ENCODE results near the gene SNRNP48.
A peak's percentile ranks its signal among the peaks of the same experiment; 100 is the strongest.

SNRNP48 gene

DNA sequence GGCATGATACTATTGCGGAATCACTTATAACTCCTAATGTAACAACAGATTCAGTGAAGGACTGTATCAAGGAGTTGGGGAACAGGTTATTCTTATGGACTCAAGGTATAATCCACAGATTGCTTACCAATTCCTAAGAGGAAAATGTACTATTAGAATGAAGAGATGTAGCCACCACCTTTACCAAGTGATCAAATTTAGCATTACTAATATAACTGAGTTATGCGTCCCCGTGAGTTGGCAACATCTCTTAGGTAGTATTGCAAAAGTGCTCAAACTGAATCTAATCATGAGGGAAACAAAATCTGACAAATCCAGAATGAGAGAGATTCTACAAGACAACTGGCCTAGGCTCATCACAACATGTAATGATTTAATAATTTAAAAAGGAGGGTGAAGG, 777 bp upstream of the SNRNP48 start:
- Histone ChIP-seq H2AFZ (ENCODE audit: low read depth) (peak overlapping the region; percentile 74), H3K36me3 (ENCODE audit: insufficient read depth) (no peaks in the 10 kb centered on the region), H3K27me3 (ENCODE audit: insufficient read depth, low read depth) (no peaks in the 10 kb centered on the region), H3K4me2 (peak overlapping the region; percentile 87), H3K79me2 (ENCODE audit: insufficient read depth, low read depth) (peaks cover 32% of the 10 kb centered on the region), H3K27ac (no peak overlapping the region), H3K9ac (no peak overlapping the region), H3K4me3 (IDR thresholded peaks at IDR 0.05; ENCODE audit: insufficient read depth, low read depth, low read length) (no peak overlapping the region), H3K4me1 (ENCODE audit: low read depth, poor library complexity, severe bottlenecking) (peaks cover 26% of the 10 kb centered on the region), H4K20me1 (ENCODE audit: insufficient read depth) (peaks cover 9% of the 10 kb centered on the region; the same call in 1 of the 2 replicates)
- TF ChIP-seq, protein P1, sequence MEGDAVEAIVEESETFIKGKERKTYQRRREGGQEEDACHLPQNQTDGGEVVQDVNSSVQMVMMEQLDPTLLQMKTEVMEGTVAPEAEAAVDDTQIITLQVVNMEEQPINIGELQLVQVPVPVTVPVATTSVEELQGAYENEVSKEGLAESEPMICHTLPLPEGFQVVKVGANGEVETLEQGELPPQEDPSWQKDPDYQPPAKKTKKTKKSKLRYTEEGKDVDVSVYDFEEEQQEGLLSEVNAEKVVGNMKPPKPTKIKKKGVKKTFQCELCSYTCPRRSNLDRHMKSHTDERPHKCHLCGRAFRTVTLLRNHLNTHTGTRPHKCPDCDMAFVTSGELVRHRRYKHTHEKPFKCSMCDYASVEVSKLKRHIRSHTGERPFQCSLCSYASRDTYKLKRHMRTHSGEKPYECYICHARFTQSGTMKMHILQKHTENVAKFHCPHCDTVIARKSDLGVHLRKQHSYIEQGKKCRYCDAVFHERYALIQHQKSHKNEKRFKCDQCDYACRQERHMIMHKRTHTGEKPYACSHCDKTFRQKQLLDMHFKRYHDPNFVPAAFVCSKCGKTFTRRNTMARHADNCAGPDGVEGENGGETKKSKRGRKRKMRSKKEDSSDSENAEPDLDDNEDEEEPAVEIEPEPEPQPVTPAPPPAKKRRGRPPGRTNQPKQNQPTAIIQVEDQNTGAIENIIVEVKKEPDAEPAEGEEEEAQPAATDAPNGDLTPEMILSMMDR (conservative IDR thresholded peaks at IDR 0.05; ENCODE audit: low read depth, low read length): no peak

DNA sequence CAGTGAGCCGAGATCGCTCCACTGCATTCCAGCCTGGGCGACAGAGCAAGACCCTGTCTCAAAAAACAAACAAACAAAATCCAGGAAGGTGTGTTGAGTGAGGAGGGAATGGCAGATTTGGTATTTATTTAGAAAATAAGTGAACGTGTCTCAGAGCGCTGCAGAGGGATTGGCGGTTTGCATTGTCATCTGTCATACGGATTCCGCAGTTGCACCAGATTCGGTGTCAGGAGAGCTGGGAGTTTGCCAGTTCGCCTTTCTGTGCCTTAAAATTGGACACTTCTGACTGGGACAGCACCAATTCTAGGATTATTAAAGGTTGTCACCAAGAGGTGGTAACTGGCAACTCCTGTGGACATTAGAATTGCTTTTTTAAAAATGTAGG, 912 bp downstream of the SNRNP48 start:
- H2AFZ ChIP-seq (ENCODE audit: low read depth): peak overlapping the region; percentile 74; the same call in 1 of the 2 replicates

DNA sequence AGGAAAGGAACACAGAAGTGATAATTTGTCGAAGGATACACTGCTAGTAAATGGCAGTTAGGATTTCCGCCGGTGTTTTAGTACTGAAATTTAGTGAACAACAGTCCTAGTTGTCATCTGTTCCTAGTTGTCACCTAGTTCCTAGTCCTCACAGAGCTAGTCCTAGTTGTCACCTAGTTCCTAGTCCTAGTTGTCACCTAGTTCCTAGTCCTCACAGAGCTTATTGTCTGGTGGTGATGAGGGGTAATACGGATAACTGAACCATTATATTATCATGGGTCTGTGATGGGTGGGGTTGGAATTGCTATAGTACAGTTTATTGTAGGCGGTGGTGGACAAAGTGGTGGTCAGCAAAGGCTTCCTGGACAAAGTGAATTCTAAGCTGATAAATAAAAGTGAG, 1.8 kb downstream of the SNRNP48 start:
- Histone ChIP-seq H3K27me3 (ENCODE audit: insufficient read depth, low read depth) (no peaks in the 10 kb centered on the region), H3K4me2 (peak overlapping the region; percentile 87; the same call in 1 of the 2 replicates), H3K27ac (no peak overlapping the region), H3K4me1 (ENCODE audit: low read depth, poor library complexity, severe bottlenecking) (peaks cover 26% of the 10 kb centered on the region), H3K9ac (no peak overlapping the region), H2AFZ (ENCODE audit: low read depth) (no peak overlapping the region), H3K36me3 (ENCODE audit: insufficient read depth) (no peaks in the 10 kb centered on the region; the same call in 1 of the 2 replicates), H3K79me2 (ENCODE audit: insufficient read depth, low read depth) (peaks cover 32% of the 10 kb centered on the region), H3K4me3 (IDR thresholded peaks at IDR 0.05; ENCODE audit: insufficient read depth, low read depth, low read length) (no peak overlapping the region), H4K20me1 (ENCODE audit: insufficient read depth) (peaks cover 9% of the 10 kb centered on the region; the same call in 1 of the 2 replicates)
- TF ChIP-seq, protein P1 (conservative IDR thresholded peaks at IDR 0.05; ENCODE audit: low read depth, low read length): no peak

More for the DNA sequence above, 912 bp downstream of the SNRNP48 start:
- Histone ChIP-seq H3K4me1 (ENCODE audit: low read depth, poor library complexity, severe bottlenecking) (peaks cover 26% of the 10 kb centered on the region), H3K4me2 (peak overlapping the region; percentile 87), H3K9ac (peak overlapping the region; percentile 78; the same call in 1 of the 2 replicates), H3K27me3 (ENCODE audit: insufficient read depth, low read depth) (no peaks in the 10 kb centered on the region), H3K27ac (no peak overlapping the region), H3K4me3 (IDR thresholded peaks at IDR 0.05; ENCODE audit: insufficient read depth, low read depth, low read length) (peak overlapping the region; percentile 34), H3K36me3 (ENCODE audit: insufficient read depth) (no peaks in the 10 kb centered on the region; the same call in 1 of the 2 replicates), H4K20me1 (ENCODE audit: insufficient read depth) (peaks cover 9% of the 10 kb centered on the region; the same call in 1 of the 2 replicates), H3K79me2 (ENCODE audit: insufficient read depth, low read depth) (peaks cover 32% of the 10 kb centered on the region)
- TF ChIP-seq, protein P1 (conservative IDR thresholded peaks at IDR 0.05; ENCODE audit: low read depth, low read length): no peak

DNA sequence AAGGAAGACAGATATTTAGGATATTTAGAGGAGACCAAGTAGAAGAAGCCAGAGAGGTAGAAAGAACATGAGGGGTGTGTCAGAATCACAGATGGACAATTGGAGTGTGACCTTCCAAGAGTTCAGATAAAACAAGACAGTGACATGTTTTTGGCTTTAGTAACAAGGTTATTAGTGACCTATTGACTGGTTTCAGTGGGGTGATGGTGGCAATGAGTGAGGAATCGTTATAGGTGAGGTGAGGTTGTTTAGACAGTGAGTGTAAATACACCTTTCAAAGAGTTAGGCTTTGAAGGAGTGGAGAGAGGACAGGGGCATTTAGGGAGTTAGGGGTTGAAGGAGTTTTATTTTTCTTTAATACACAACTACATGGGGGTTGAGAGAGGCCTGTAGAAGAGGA, 3.2 kb downstream of the SNRNP48 start:
- Histone ChIP-seq H4K20me1 (ENCODE audit: insufficient read depth) (peaks cover 9% of the 10 kb centered on the region; the same call in 1 of the 2 replicates), H3K27ac (no peak overlapping the region), H3K4me2 (no peak overlapping the region), H3K4me3 (IDR thresholded peaks at IDR 0.05; ENCODE audit: insufficient read depth, low read depth, low read length) (no peak overlapping the region), H3K4me1 (ENCODE audit: low read depth, poor library complexity, severe bottlenecking) (peaks cover 26% of the 10 kb centered on the region), H3K9ac (no peak overlapping the region), H3K27me3 (ENCODE audit: insufficient read depth, low read depth) (no peaks in the 10 kb centered on the region), H3K79me2 (ENCODE audit: insufficient read depth, low read depth) (peaks cover 32% of the 10 kb centered on the region), H2AFZ (ENCODE audit: low read depth) (no peak overlapping the region), H3K36me3 (ENCODE audit: insufficient read depth) (no peaks in the 10 kb centered on the region; the same call in 1 of the 2 replicates)
- TF ChIP-seq, protein P1 (conservative IDR thresholded peaks at IDR 0.05; ENCODE audit: low read depth, low read length): no peak

Measured in KMS-11 (cell line).